ENCODE measurements around the gene HEXIM2. TPM values are rescaled to one million over a fixed set of nuclear protein-coding genes. Genes with fewer than 3 reads are reported as not detected.

The HEXIM2 gene
- total RNA-seq, 1 experiment from 2014 or later = 22.4 TPM

- POLR2A ChIA-PET (ENCODE audit: unreplicated experiment) = interaction anchor here (0.5 to 0.8 kb wide), 6 partner anchors 14 to 505 kb away, joined by 3 to 14 read pairs (median 8); no protein-coding TSS in a partner anchor
- H2AFZ ChIP-seq = peak within 1 kb of the TSS; percentile 78
- no peaks in the 10 kb centered on the region for H3K36me3 ChIP-seq (ENCODE audit: low read depth)
- peaks cover 32% of the 10 kb centered on the region for H3F3A ChIP-seq (ENCODE audit: insufficient read depth, low read depth)
- peak within 1 kb of the TSS; percentile 99 for H3K4me2 ChIP-seq
- BruUV-seq (replicated peaks) = no TSS peak
- no peaks in the 10 kb centered on the region for H4K20me1 ChIP-seq (ENCODE audit: insufficient read depth)
- H3K27me3 ChIP-seq (ENCODE audit: insufficient read depth, low read depth) = no peaks in the 10 kb centered on the region
- no peak within 1 kb of the TSS for H3K27ac ChIP-seq
- TF ChIP-seq CTCF (conservative IDR thresholded peaks at IDR 0.05) (peak; percentile 100), EZH2 (IDR thresholded peaks at IDR 0.05; ENCODE audit: low read depth) (no peak)
- CTCF ChIA-PET = interaction anchor here (0.5 to 2.0 kb wide), 33 partner anchors 8 to 696 kb away, joined by 3 to 46 read pairs (median 5); partner anchors contain the start of genes EFTUD2, HEXIM1 and HEXIM2
- H3K79me2 ChIP-seq (ENCODE audit: low read depth) = peaks cover 16% of the 10 kb centered on the region; the same call in 1 of the 2 replicates
- H3K4me1 ChIP-seq (replicated peaks; ENCODE audit: insufficient read depth) = peaks cover 22% of the 10 kb centered on the region
- H3K9me3 ChIP-seq (ENCODE audit: insufficient read depth, low read depth) = no peaks in the 10 kb centered on the region
- H3K4me3 ChIP-seq = peak within 1 kb of the TSS; percentile 70
- H3K9me2 ChIP-seq (ENCODE audit: insufficient read depth) = no peaks in the 10 kb centered on the region
- peak; percentile 95 to 96 for DNase-seq
- intact Hi-C loops (cut with micrococcal nuclease; ENCODE audit: unreplicated experiment) = loop anchor here (1.0 to 10.0 kb wide), 4 partner anchors 63 to 249 kb away; partner anchors contain the start of gene MAP3K14
Measured at GRCh38 chr17:45135192-45135977, 26.3 kb upstream of the HEXIM2 start, which contains the start of gene ACBD4. Gene ACBD4, plus strand, starts transcription at chr17:45135687. Its CDS starts 458 bp downstream, at chr17:45136145.

GRCh38 chr17:45135978-45136791, 25.5 kb upstream of the HEXIM2 start:
- Histone ChIP-seq H3K4me2 (peak overlapping the region; percentile 99), H2AFZ (peak overlapping the region; percentile 78), H3K36me3 (ENCODE audit: low read depth) (no peaks in the 10 kb centered on the region), H3F3A (ENCODE audit: insufficient read depth, low read depth) (peaks cover 27% of the 10 kb centered on the region), H3K27me3 (ENCODE audit: insufficient read depth, low read depth) (no peaks in the 10 kb centered on the region), H3K9me2 (ENCODE audit: insufficient read depth) (no peaks in the 10 kb centered on the region), H3K9me3 (ENCODE audit: insufficient read depth, low read depth) (no peaks in the 10 kb centered on the region), H3K79me2 (ENCODE audit: low read depth) (peaks cover 11% of the 10 kb centered on the region; the same call in 1 of the 2 replicates), H3K27ac (no peak overlapping the region), H3K4me3 (peak overlapping the region; percentile 70), H4K20me1 (ENCODE audit: insufficient read depth) (no peaks in the 10 kb centered on the region), H3K4me1 (replicated peaks; ENCODE audit: insufficient read depth) (peaks cover 14% of the 10 kb centered on the region)
- intact Hi-C loops (cut with micrococcal nuclease; ENCODE audit: unreplicated experiment) = loop anchor here (1.0 to 10.0 kb wide), 4 partner anchors 62 to 249 kb away; partner anchors contain the start of gene MAP3K14
- BruUV-seq (replicated peaks) = TSS peak; percentile 31
- ChIA-PET CTCF (interaction anchor here (0.5 to 2.0 kb wide), 31 partner anchors 8 to 695 kb away, joined by 3 to 46 read pairs (median 6); partner anchors contain the start of genes EFTUD2, HEXIM1 and HEXIM2), POLR2A (ENCODE audit: unreplicated experiment) (interaction anchor here (0.5 to 0.7 kb wide), 3 partner anchors 39 to 504 kb away, joined by 3 to 9 read pairs (median 4); no protein-coding TSS in a partner anchor)
- no peak for TF ChIP-seq CTCF (conservative IDR thresholded peaks at IDR 0.05)
- no peak for TF ChIP-seq EZH2 (IDR thresholded peaks at IDR 0.05; ENCODE audit: low read depth)
- DNase-seq = no peak

Measured in PC-9 (cell line).